Bronchial epithelial cell (primary cell): Measurements from ENCODE around the gene TEDC2. TPM values are rescaled to one million over a fixed set of nuclear protein-coding genes. Genes with fewer than 3 reads are reported as not detected.
A peak's percentile ranks its signal among the peaks of the same experiment; 100 is the strongest.

ENCODE experiments used
- DNase-seq: peaks from one replicate; pipeline ENCODE4 v3.0.0-alpha.2; 2010; ENCODE audit warnings: low read depth
- FAIRE-seq: peaks from 2 replicates; lab custom pipeline; 2011; peaks lifted over from hg19 to GRCh38; lab: Jason Lieb, UNC
- H3K27me3 ChIP-seq: 2 replicates; pipeline ENCODE4 v1.5.1; 2011; ENCODE audit warnings: low read length; ENCODE audit not compliant: control insufficient read depth, insufficient read depth
- H3K36me3 ChIP-seq: 2 replicates; pipeline ENCODE4 v1.5.1; 2011; ENCODE audit warnings: low read length; ENCODE audit not compliant: control insufficient read depth, insufficient read depth
- H3K4me3 ChIP-seq: 2 replicates; pipeline ENCODE4 v1.5.1; 2011; ENCODE audit warnings: mild to moderate bottlenecking, low read depth, low read length, control low read depth
- CTCF ChIP-seq: IDR thresholded peaks from 2 replicates; pipeline ENCODE4 v1.5.1; 2011; ENCODE audit warnings: mild to moderate bottlenecking, moderate library complexity, low read length, control low read depth, inconsistent platforms; ENCODE audit not compliant: insufficient read depth, severe bottlenecking
- total RNA-seq: library from RNA; depleted of rRNA; stranded (reverse); fragments of >200 nt; gene quantifications from 2 replicates; pipeline ENCODE4 v1.2.1, GENCODE V29; 2014

Gene TEDC2
- total RNA-seq, 1 donor from 2014 or later: 0.53 TPM

- DNase-seq (no peak), FAIRE-seq (no peak)
- TF ChIP-seq CTCF: peak; percentile 5
- Histone ChIP-seq H3K36me3 (no peaks in the 10 kb centered on the region), H3K27me3 (no peaks in the 10 kb centered on the region), H3K4me3 (no peak overlapping the region)
Measured at GRCh38 chr16:2507052-2507659, 47.2 kb downstream of the TEDC2 start.

GRCh38 chr16:2507665-2508064 lies 47.8 kb downstream of the TEDC2 start:
- no peak for TF ChIP-seq CTCF
- DNase-seq: no peak
- no peak for FAIRE-seq
- no peaks in the 10 kb centered on the region for H3K27me3 ChIP-seq
- no peak overlapping the region for H3K4me3 ChIP-seq
- H3K36me3 ChIP-seq: no peaks in the 10 kb centered on the region

GRCh38 chr16:2508722-2509400 lies 49.0 kb downstream of the TEDC2 start:
- TF ChIP-seq CTCF: no peak
- Histone ChIP-seq H3K36me3 (no peaks in the 10 kb centered on the region), H3K4me3 (no peak overlapping the region), H3K27me3 (no peaks in the 10 kb centered on the region)
- no peak for DNase-seq
- no peak for FAIRE-seq

- DNase-seq: peak; percentile 42
- no peak for TF ChIP-seq CTCF
- H3K36me3 ChIP-seq: peaks cover 5% of the 10 kb centered on the region
- H3K4me3 ChIP-seq: no peak overlapping the region
- H3K27me3 ChIP-seq: no peaks in the 10 kb centered on the region
- FAIRE-seq: no peak
Measured at GRCh38 chr16:2511128-2511800, 51.4 kb downstream of the TEDC2 start.

GRCh38 chr16:2511996-2512734 lies 52.3 kb downstream of the TEDC2 start:
- no peak overlapping the region for H3K4me3 ChIP-seq
- no peak for TF ChIP-seq CTCF
- H3K36me3 ChIP-seq: peaks cover 7% of the 10 kb centered on the region
- DNase-seq (no peak), FAIRE-seq (no peak)
- H3K27me3 ChIP-seq: no peaks in the 10 kb centered on the region
